Cardiac fibroblast (primary cell): ENCODE results near the gene TCF12.

ENCODE experiments used
- DNase-seq, 2 donors: peaks; one replicate each; pipeline versions ENCODE4 v3.0.0 to v3.0.0-alpha.2; 2010; ENCODE audit warnings: low read depth in 2 of 2
- H3K4me3 ChIP-seq, 2 donors: replicated peaks in 1 of 2; 1 replicate in 1 of 2; 2 replicates in 1 of 2; pipeline ENCODE4 v1.5.1; 2011; ENCODE audit warnings: low read depth in 2 of 2, low read length in 2 of 2, mild to moderate bottlenecking in 2 of 2, moderate library complexity in 1 of 2
- CTCF ChIP-seq: IDR thresholded peaks from one replicate; pipeline ENCODE4 v1.5.1; 2011; ENCODE audit warnings: low read depth, mild to moderate bottlenecking, low read length, inconsistent platforms

The TCF12 gene

GRCh38 chr15:57272771-57273357 lies 354.4 kb downstream of the TCF12 start:
- DNase-seq: no peak
- TF ChIP-seq CTCF: no peak
- H3K4me3 ChIP-seq: no peak overlapping the region

- TF ChIP-seq CTCF: no peak
- no peak overlapping the region for H3K4me3 ChIP-seq
- DNase-seq: no peak
Observed at GRCh38 chr15:57273402-57273801, 355.0 kb downstream of the TCF12 start.

GRCh38 chr15:57278439-57278838 lies 360.0 kb downstream of the TCF12 start:
- DNase-seq: no peak
- no peak for TF ChIP-seq CTCF
- no peak overlapping the region for H3K4me3 ChIP-seq

DNA sequence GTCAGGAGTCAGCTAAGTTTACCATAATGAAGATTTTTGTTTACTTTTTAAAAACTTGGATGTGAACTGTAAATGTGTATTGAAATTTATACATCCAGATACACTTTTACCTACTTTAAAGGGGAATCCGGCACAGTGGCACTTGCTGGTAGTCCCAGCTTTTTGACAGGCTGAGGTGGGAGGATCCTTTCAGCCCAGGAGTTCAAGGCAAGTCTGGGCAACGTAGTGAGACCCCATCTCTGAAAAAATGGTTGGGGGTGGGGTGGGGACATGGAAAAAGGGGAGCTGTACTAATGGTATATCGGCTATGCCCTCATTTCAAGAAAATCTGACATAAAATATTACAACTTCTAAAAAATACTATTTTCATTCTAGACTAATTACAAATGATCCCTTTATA lies 362.0 kb downstream of the TCF12 start:
- no peak for DNase-seq
- no peak overlapping the region for H3K4me3 ChIP-seq
- no peak for TF ChIP-seq CTCF

DNA sequence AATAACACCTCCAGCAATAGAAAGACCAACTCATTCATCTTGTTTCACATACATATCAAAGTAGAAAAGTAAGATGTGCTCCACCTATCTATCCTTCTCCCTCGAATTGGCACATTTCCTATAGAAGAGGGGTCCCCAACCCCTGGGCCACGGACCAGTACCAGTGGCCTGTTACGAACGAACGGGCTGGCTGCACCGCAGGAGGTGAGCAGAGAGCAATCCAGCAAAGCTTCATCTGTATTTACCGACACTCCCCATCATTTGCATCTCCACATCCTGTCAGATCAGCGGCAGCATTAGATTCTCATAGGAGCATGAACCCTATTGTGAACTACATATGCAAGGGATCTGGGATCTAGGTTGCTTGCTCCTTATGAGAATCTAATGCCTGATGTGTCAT lies 362.9 kb downstream of the TCF12 start:
- no peak for DNase-seq
- H3K4me3 ChIP-seq: no peak overlapping the region
- no peak for TF ChIP-seq CTCF

GRCh38 chr15:57282686-57283085 lies 364.2 kb downstream of the TCF12 start:
- no peak overlapping the region for H3K4me3 ChIP-seq
- no peak for TF ChIP-seq CTCF

More at GRCh38 chr15:57282686-57283085, 364.2 kb downstream of the TCF12 start:
- no peak for DNase-seq
